Activated CD4-positive, CD25-positive, alpha-beta regulatory T cell (primary cell): Measurements from ENCODE around the gene ARRDC4.

ENCODE experiments used
- DNase-seq, 4 experiments: peaks; one replicate each; lab custom pipeline; 2025; lab: John Stamatoyannopoulos, UW

The ARRDC4 gene

GRCh38 chr15:97998307-97999071 lies 38.0 kb downstream of the ARRDC4 start:
- no peak for DNase-seq

DNA sequence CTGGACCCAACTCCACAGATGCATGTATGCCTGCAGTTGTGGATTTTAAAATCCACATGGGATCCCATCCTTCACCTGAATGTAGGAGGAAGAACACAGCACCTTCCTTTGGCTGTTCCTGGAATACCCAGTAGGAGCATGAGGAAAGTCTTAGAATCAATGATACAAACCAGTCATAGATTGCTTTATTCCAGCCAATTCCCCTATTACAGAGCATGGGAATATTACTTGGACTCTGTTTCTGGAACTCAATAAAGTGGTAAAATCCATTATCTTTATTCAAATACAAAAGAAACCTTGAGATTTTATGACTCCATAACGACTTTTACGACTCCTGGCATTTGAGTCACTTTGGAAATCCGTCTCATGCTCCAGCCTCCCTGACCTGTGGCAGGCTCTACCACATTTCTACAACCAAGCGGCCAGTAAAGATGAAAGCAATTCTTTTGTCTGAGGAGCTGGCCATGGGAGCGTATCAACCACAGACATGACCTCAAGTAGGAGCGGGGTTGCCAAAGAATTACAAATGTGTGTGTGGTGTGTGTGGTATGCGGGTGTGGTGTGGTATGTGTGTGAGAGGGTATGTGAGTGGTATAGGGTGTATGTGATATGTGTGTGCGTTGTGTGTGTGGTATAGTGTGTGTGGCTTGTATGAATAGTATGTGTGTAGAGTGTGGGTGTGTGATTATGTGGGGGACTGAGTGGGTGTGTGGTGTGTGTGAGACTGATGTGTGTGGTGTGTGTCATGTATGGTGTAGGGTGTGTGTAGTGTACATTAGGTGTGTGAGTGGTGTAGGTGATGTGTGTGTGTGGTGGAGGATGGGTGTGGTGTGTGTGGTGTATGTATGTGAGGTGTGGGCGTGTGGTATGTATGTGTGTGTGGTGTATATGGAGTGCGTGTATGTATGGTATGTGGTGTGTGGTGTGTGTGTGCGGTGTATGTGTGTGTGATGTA lies 40.0 kb downstream of the ARRDC4 start:
- DNase-seq = no peak

DNA sequence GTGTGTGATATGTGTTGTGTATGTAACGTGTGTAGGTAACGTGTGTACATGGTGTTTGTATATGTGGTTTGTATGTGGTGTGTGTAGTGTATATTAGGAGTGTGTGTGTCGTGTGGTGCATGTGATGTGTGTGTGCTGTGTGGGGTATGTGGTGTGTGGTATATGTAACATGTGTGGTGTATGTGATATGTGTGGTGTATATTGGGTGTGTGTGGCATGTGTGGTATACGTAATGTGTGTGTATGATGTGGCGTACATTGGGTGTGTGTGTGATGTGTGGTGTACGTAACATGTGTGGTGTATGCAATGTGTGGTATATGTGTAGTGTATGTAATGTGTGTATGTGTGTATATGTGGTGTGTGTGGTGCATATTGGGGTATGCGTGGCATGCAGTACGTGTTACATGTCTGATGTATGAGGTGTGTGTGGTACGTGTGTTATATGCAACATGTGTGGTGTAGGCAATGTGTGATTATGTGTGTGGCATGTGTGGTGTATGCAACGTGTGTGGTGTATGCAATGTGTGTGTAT lies 41.2 kb downstream of the ARRDC4 start:
- DNase-seq = no peak

DNA sequence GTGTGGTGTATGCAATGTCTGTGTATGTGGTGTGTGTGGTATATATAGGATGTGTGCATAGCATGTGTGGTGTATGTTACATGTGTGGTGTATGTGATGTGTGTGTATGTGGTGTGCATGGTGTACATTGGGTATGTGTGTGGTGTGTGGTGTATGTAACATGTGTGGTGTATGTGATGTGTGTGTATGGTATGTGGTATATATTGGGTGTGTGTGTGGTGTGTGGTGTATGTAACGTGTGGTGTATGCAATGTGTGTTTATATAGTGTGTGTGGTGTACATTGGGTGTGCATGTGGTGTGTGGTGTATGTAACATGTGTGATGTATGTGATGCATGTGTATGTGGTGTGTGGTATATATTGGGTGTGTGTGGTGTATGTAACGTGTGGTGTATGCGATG lies 41.9 kb downstream of the ARRDC4 start:
- no peak for DNase-seq

GRCh38 chr15:98002866-98003265 lies 42.4 kb downstream of the ARRDC4 start:
- DNase-seq = no peak

DNA sequence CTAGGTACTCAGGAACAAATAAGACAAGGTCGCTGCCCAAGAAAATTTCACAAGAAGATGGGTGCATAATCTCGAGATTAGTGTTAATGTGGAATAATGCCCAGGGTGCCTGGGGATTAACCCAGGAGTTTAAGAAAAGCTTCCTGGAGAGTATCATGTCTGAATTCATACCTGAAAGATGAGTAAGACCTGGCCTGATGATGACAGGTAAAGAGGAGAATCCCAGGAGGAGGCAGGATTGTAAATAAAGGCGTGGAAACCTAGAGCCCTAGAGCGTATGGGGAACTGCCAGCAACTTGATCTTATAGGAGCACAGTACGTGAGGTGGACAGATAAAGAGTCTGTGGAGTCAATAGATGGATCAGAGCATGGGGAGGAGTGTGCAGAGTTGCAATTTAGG lies 43.0 kb downstream of the ARRDC4 start:
- no peak for DNase-seq

GRCh38 chr15:98003996-98004395 lies 43.5 kb downstream of the ARRDC4 start:
- DNase-seq = no peak

GRCh38 chr15:98005659-98006058 lies 45.2 kb downstream of the ARRDC4 start:
- DNase-seq = no peak

GRCh38 chr15:98009169-98009568 lies 48.7 kb downstream of the ARRDC4 start:
- DNase-seq = no peak

- DNase-seq = no peak
Observed at GRCh38 chr15:98009971-98010370, 49.5 kb downstream of the ARRDC4 start.

GRCh38 chr15:98012354-98012753 lies 51.9 kb downstream of the ARRDC4 start:
- DNase-seq = no peak

- no peak for DNase-seq
Observed at GRCh38 chr15:98013631-98014030, 53.1 kb downstream of the ARRDC4 start.

DNA sequence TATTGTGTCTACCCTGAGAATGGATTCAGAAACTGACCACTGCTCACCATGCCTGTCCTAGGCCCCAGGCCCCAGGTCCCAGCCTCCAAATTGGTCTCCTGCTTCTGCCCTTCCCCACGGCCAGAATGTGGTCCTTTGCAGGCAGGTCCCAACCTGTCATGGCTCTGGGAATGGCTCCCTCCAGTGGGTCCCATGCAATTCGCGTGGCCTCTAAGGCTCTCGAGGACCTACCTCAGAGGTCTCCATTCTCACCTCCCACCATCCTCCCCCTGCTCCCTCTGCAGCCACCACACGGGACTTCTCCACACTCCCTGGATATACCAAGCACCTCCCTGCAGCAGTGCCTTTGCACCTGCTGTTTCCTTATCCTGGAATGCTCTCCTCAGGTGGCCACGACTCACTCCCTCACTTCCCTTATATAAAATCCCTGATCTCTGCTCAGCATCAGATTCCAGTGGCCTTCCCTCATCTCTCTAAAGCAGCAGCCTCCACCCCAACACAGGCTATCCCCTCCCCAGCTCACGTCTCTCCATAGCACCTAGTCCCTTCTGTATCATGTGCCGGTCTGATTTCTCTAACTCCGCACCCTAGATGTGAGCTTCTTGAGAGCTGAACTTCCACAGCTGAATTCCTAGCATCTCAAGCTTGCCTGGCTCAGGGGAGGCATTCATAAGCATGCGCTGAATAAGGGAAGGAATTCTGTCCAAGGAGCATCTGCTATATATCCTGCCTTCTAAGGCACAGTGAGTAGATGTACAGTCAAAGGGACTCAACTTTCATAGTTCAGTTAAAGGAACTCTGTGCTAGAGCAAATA lies 56.9 kb downstream of the ARRDC4 start:
- DNase-seq = no peak

- DNase-seq = no peak
Observed at GRCh38 chr15:98018761-98019351, 58.4 kb downstream of the ARRDC4 start.
